Stimulated activated CD4-positive, alpha-beta T cell treated with anti-CD3 and anti-CD28 coated beads, TNF-alpha, amount 100 ng/mL, for 1 hour (primary cell): ENCODE data around the gene INPP4B.
"Not testable (repeated sequence)": the region's sequence is repeated elsewhere in the genome, so short reads cannot be mapped to it uniquely, and the experiment has no call there.

ENCODE experiments used
- DNase-seq, 3 donors: peaks; one replicate each; pipeline ENCODE4 v3.0.0-alpha.2; 2020; ENCODE audit warnings: low read depth in 3 of 3, low spot score in 1 of 3

Gene INPP4B

GRCh38 chr4:142549726-142550463, 296.2 kb downstream of the INPP4B start:
- no peak for DNase-seq

GRCh38 chr4:142549248-142549647, 296.9 kb downstream of the INPP4B start:
- DNase-seq = no peak

DNA sequence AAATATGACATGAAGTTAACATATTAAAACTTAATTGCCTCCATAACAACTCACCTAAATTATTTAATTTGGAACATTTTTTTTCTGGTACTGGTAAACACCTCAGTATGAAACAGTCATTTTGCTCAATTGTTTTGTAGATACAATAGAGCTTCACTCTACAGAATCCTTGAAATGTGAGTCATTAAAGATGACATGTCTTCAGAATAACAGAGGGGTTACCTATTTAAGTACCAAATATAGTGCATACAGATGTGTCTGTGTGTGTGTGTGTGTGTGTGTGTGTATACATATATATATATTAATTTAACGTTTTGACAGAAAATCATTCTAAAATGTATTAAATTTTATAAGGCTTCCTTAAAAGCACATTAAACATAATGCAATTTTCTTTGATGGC, 297.6 kb downstream of the INPP4B start:
- DNase-seq = no peak

GRCh38 chr4:142547974-142548373, 298.1 kb downstream of the INPP4B start:
- DNase-seq = no peak

- no peak for DNase-seq
Observed at GRCh38 chr4:142544594-142544993, 301.5 kb downstream of the INPP4B start.

GRCh38 chr4:142544039-142544438, 302.1 kb downstream of the INPP4B start:
- no peak for DNase-seq

DNA sequence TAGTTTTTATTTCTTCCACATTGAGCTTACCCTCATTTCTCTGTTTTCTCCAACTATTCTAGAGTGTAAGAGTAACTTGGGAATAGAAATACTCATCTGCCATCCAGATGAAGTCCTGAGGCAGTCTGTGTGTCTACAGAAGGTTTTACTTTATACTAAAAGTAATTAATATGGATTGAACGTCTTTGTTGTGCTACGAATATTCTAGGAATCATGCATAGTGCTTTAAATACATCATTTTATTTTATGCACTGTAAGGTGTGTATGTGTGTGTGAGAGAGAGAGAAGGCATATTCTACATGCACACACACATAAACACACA, 305.7 kb downstream of the INPP4B start:
- no peak for DNase-seq

- DNase-seq = no peak
Observed at GRCh38 chr4:142539796-142540482, 306.2 kb downstream of the INPP4B start.

DNA sequence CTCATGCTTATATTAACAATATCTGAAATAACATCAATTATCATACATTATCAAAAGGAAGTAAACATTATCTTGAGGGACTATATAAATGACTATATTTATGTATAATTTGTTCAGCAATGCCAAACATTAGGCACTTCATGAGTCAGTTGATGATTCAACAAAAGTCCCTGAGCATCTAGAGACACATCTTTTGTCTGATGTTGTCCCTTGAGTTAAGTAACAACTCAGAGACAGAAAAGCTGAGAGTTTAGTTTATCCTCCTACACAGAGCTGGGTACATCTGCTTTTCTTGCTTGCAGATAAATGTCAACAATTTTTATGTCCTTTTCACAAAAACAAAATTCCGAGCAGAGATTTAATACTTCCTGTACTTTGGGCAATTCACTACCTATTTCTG, 311.1 kb downstream of the INPP4B start:
- no peak for DNase-seq

GRCh38 chr4:142532054-142532453, 314.0 kb downstream of the INPP4B start:
- DNase-seq = no peak

- no peak for DNase-seq
Observed at GRCh38 chr4:142530728-142531127, 315.4 kb downstream of the INPP4B start.

GRCh38 chr4:142528433-142528832, 317.7 kb downstream of the INPP4B start:
- no peak for DNase-seq

- no peak for DNase-seq
Observed at GRCh38 chr4:142523111-142523510, 323.0 kb downstream of the INPP4B start.

DNA sequence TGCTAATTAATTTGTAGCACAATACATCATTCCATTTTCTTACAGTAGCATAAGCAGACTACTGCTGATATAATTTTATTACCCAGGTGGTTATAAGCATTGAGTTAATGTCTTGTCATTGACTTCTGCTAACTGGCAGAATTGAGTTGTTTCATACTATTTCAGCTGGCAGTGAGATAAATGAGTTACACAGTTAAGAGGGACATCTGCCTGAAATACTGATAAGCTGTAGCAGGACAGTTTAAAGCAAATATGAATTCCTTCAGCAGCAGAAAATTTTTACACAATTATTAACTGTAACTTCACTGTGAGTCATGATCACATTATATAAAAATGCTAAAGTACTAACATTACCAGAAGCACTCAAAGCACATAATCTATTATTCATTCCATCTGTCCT, 326.8 kb downstream of the INPP4B start:
- no peak for DNase-seq

DNA sequence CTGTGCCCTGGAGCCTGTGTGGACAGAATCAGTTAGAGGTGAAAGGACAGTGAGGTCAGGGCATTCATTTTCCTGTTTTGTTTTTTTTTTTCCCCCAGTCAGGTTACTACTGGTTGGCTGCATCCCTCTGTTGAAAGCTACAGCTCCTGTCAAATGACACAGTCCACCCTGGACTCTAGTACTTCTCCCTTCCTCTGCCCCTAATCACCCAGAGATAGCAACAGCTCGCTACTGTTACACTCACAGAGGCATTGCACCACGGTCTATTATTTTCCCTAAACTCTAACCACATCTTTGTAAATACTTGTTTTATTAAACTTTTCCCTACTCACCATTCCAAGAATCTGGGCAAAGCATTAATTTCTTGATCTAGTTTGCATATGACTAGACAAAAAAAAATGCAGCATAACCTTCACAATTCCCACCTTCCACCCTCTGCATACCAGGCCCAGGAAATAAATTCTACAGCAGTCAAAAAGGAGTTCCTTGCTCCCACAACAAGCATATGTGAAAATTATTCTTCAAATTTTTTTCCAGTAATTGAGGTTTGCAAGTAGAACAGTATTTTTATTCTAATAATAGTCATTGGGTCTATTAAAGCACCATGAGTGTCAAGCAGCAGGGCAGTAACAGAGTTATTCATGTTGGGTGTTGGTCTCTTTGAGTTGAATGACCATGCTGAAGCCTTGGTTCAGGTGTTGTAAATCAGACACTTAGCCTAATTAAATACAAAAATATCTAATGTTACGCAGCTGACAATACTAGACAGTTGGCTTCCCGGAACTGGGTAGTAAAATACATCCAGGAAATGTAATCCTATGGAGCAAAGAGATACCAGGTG, 329.2 kb downstream of the INPP4B start:
- no peak for DNase-seq

GRCh38 chr4:142512161-142512560, 333.9 kb downstream of the INPP4B start:
- DNase-seq = no peak

- no peak for DNase-seq
Observed at GRCh38 chr4:142509881-142510280, 336.2 kb downstream of the INPP4B start.

DNA sequence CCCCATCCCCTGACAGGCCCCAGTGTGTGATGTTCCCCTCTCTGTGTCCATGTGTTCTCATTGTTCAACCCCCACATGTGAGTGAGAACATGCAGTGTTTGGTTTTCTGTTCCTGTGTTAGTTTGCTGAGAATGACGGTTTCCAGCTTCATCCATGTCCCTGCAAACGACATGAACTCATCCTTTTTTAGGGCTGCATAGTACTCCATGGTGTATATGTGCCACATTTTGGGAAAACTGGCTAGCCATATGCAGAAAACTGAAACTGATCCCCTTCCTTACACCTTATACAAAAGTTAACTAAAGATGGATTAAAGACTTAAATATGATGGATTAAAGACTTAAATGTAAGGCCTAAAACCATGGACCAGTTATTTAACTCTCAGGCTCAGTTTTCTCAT, 336.7 kb downstream of the INPP4B start:
- DNase-seq = not testable (repeated sequence)

DNA sequence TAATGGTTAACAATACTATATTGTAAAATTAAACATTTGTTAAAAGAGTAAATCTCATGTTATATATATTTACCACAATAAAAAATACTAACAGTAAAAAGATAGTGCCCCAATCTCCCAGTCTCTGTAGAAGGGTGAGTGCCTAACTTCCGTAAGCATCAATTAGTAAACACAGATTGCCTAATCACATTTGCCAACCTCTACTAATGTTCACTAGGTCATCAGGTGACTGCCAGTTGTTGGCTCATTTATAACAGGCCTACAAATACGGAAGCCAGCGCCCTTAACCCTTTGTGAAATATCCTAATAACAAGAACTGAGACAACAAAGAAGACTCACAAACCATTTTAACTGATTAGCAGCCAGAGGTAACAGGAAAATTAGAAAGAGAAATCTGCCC, 345.1 kb downstream of the INPP4B start:
- no peak for DNase-seq

- DNase-seq = no peak
Observed at GRCh38 chr4:142497606-142498005, 348.5 kb downstream of the INPP4B start.

- DNase-seq = no peak
Observed at GRCh38 chr4:142493255-142494110, 352.6 kb downstream of the INPP4B start.
